ENCODE measurements around the gene TMEFF2. TPM values are rescaled to one million over a fixed set of nuclear protein-coding genes. Genes with fewer than 3 reads are reported as not detected.

Gene TMEFF2
- total RNA-seq, 1 donor from 2014 or later: 0.41 TPM

DNA sequence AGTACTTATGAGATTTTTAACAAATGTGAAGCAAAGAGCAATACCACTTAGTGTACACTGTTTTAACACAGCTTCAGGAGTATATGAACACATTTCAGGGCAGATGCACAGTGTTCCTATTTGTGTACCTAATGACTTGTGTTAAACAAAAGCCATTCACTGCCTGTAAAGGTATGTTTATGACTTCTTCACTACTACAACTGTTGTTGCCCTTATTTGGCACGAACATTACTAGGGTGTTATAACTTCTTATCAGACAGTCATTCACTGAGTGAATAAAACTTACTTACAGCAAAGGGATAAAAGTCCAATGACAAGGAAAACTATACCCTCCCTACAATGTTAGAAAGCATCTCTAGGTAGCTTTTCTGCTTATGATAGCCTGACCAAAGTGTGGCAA, 262.4 kb downstream of the TMEFF2 start:
- no peak overlapping the region for H3K4me2 ChIP-seq (ENCODE audit: low read length)
- no peak overlapping the region for H3K4me3 ChIP-seq (ENCODE audit: insufficient read depth, low read depth, low read length)
- no peaks in the 10 kb centered on the region for H3K79me2 ChIP-seq (ENCODE audit: insufficient read depth, low read length)
- peaks cover 12% of the 10 kb centered on the region for H3K4me1 ChIP-seq (ENCODE audit: insufficient read depth, low read length)
- no peaks in the 10 kb centered on the region for H3K27me3 Mint-ChIP-seq (ENCODE audit: low read depth, unreplicated experiment)
- FAIRE-seq (no peak), DNase-seq (ENCODE audit: low read depth) (no peak)
- no peaks in the 10 kb centered on the region for H3K36me3 Mint-ChIP-seq (ENCODE audit: low read depth, unreplicated experiment)
- TF ChIP-seq, protein P1, sequence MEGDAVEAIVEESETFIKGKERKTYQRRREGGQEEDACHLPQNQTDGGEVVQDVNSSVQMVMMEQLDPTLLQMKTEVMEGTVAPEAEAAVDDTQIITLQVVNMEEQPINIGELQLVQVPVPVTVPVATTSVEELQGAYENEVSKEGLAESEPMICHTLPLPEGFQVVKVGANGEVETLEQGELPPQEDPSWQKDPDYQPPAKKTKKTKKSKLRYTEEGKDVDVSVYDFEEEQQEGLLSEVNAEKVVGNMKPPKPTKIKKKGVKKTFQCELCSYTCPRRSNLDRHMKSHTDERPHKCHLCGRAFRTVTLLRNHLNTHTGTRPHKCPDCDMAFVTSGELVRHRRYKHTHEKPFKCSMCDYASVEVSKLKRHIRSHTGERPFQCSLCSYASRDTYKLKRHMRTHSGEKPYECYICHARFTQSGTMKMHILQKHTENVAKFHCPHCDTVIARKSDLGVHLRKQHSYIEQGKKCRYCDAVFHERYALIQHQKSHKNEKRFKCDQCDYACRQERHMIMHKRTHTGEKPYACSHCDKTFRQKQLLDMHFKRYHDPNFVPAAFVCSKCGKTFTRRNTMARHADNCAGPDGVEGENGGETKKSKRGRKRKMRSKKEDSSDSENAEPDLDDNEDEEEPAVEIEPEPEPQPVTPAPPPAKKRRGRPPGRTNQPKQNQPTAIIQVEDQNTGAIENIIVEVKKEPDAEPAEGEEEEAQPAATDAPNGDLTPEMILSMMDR (IDR thresholded peaks at IDR 0.05; ENCODE audit: insufficient read depth, low read depth, low read length): no peak
- no peak for TF ChIP-seq EZH2 (IDR thresholded peaks at IDR 0.05; ENCODE audit: insufficient read depth, low read length)
- H3K27ac ChIP-seq (ENCODE audit: low read depth, low read length): no peak overlapping the region
- H3K27me3 ChIP-seq (ENCODE audit: insufficient read depth, low read length): no peaks in the 10 kb centered on the region
- H3K9me3 Mint-ChIP-seq (ENCODE audit: unreplicated experiment): no peaks in the 10 kb centered on the region
- H3K36me3 ChIP-seq (ENCODE audit: insufficient read depth, low read length): no peaks in the 10 kb centered on the region
- no peak overlapping the region for H3K27ac Mint-ChIP-seq (ENCODE audit: unreplicated experiment)
- H2AFZ ChIP-seq (ENCODE audit: low read depth, low read length): no peak overlapping the region
- H3K9ac ChIP-seq (ENCODE audit: low read length): no peak overlapping the region
- no peak overlapping the region for H3K4me3 Mint-ChIP-seq (ENCODE audit: unreplicated experiment)
- H3K9me3 ChIP-seq (ENCODE audit: insufficient read depth, low read depth, low read length): no peaks in the 10 kb centered on the region
- H3K4me1 Mint-ChIP-seq (ENCODE audit: low read depth, unreplicated experiment): peaks cover 16% of the 10 kb centered on the region
- H4K20me1 ChIP-seq (ENCODE audit: insufficient read depth, low read length): no peaks in the 10 kb centered on the region

DNA sequence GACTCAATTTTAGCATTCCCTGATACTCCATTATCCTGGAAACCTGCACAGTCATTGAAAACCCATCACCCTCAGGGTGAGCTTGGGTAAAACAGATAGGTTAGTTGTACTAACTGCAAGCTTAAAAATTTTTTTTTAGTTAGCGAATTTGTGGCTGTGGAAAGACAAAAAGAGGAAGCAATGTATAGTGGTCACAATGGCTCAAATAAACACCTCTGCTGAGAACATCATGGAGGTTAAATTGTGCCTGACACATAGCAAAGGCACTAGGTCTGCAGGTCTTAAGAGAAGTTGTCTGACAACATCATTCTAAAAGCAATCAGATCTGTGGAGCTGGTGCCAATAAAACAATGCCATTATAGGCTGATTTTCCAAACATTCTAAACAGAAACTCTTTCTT, 263.4 kb downstream of the TMEFF2 start:
- H3K36me3 Mint-ChIP-seq (ENCODE audit: low read depth, unreplicated experiment): no peaks in the 10 kb centered on the region
- no peak for FAIRE-seq
- Histone ChIP-seq H3K9ac (ENCODE audit: low read length) (no peak overlapping the region), H4K20me1 (ENCODE audit: insufficient read depth, low read length) (no peaks in the 10 kb centered on the region), H3K4me2 (ENCODE audit: low read length) (no peak overlapping the region), H3K9me3 (ENCODE audit: insufficient read depth, low read depth, low read length) (no peaks in the 10 kb centered on the region), H3K36me3 (ENCODE audit: insufficient read depth, low read length) (no peaks in the 10 kb centered on the region), H3K27ac (ENCODE audit: low read depth, low read length) (no peak overlapping the region), H3K27me3 (ENCODE audit: insufficient read depth, low read length) (no peaks in the 10 kb centered on the region), H2AFZ (ENCODE audit: low read depth, low read length) (no peak overlapping the region), H3K4me3 (ENCODE audit: insufficient read depth, low read depth, low read length) (no peak overlapping the region), H3K79me2 (ENCODE audit: insufficient read depth, low read length) (no peaks in the 10 kb centered on the region), H3K4me1 (ENCODE audit: insufficient read depth, low read length) (peaks cover 12% of the 10 kb centered on the region)
- H3K27ac Mint-ChIP-seq (ENCODE audit: unreplicated experiment): no peak overlapping the region
- H3K4me1 Mint-ChIP-seq (ENCODE audit: low read depth, unreplicated experiment): peaks cover 20% of the 10 kb centered on the region
- no peak overlapping the region for H3K4me3 Mint-ChIP-seq (ENCODE audit: unreplicated experiment)
- H3K9me3 Mint-ChIP-seq (ENCODE audit: unreplicated experiment): no peaks in the 10 kb centered on the region
- TF ChIP-seq, protein P1 (IDR thresholded peaks at IDR 0.05; ENCODE audit: insufficient read depth, low read depth, low read length): no peak
- no peak for TF ChIP-seq EZH2 (IDR thresholded peaks at IDR 0.05; ENCODE audit: insufficient read depth, low read length)
- DNase-seq (ENCODE audit: low read depth): no peak
- no peaks in the 10 kb centered on the region for H3K27me3 Mint-ChIP-seq (ENCODE audit: low read depth, unreplicated experiment)

DNA sequence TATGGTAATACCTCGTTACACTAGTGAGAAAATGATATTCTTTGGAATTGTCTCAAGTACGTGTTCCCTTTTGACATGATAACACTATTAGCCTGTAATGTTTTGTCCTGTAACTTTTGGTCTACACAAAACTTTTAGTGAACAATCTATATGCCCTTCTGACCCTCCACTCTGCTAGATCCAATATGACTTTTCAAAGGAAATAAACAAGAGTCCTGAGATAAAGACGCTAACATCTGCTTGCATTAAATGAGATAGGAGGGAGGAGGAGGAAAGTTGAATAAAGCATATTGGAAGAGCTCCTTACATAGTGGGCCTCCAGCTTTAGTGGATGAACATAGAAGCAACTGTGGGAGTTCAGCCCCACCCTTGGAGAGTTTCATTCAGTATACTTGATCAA, 264.5 kb downstream of the TMEFF2 start:
- Histone ChIP-seq H3K4me2 (ENCODE audit: low read length) (no peak overlapping the region), H3K4me1 (ENCODE audit: insufficient read depth, low read length) (peaks cover 12% of the 10 kb centered on the region), H3K27me3 (ENCODE audit: insufficient read depth, low read length) (no peaks in the 10 kb centered on the region), H3K27ac (ENCODE audit: low read depth, low read length) (no peak overlapping the region), H3K79me2 (ENCODE audit: insufficient read depth, low read length) (no peaks in the 10 kb centered on the region), H2AFZ (ENCODE audit: low read depth, low read length) (no peak overlapping the region), H3K4me3 (ENCODE audit: insufficient read depth, low read depth, low read length) (no peak overlapping the region), H3K9me3 (ENCODE audit: insufficient read depth, low read depth, low read length) (no peaks in the 10 kb centered on the region), H3K9ac (ENCODE audit: low read length) (no peak overlapping the region), H3K36me3 (ENCODE audit: insufficient read depth, low read length) (no peaks in the 10 kb centered on the region), H4K20me1 (ENCODE audit: insufficient read depth, low read length) (no peaks in the 10 kb centered on the region)
- no peak overlapping the region for H3K4me3 Mint-ChIP-seq (ENCODE audit: unreplicated experiment)
- no peaks in the 10 kb centered on the region for H3K27me3 Mint-ChIP-seq (ENCODE audit: low read depth, unreplicated experiment)
- no peak for DNase-seq (ENCODE audit: low read depth)
- TF ChIP-seq, protein P1 (IDR thresholded peaks at IDR 0.05; ENCODE audit: insufficient read depth, low read depth, low read length): no peak
- no peak for TF ChIP-seq EZH2 (IDR thresholded peaks at IDR 0.05; ENCODE audit: insufficient read depth, low read length)
- FAIRE-seq: no peak
- H3K27ac Mint-ChIP-seq (ENCODE audit: unreplicated experiment): no peak overlapping the region
- H3K9me3 Mint-ChIP-seq (ENCODE audit: unreplicated experiment): no peaks in the 10 kb centered on the region
- H3K36me3 Mint-ChIP-seq (ENCODE audit: low read depth, unreplicated experiment): no peaks in the 10 kb centered on the region
- peaks cover 20% of the 10 kb centered on the region for H3K4me1 Mint-ChIP-seq (ENCODE audit: low read depth, unreplicated experiment)
